AML-193 (cell line): ENCODE results near the gene SSH2.
"Not testable (repeated sequence)": the region's sequence is repeated elsewhere in the genome, so short reads cannot be mapped to it uniquely, and the experiment has no call there.

ENCODE experiments used
- DNase-seq, 2 experiments: peaks; one replicate each; lab custom pipeline; 2025; lab: John Stamatoyannopoulos, UW

The SSH2 gene

GRCh38 chr17:29709866-29710519 is 220.0 kb downstream of the SSH2 start:
- DNase-seq: peak; percentile 61 to 65

- DNase-seq: no peak
These were observed 222.8 kb downstream of the SSH2 start for GRCh38 chr17:29707212-29707571.

- no peak for DNase-seq
These were observed 224.0 kb downstream of the SSH2 start for GRCh38 chr17:29706045-29706431.

- DNase-seq: no peak
These were observed 224.6 kb downstream of the SSH2 start for GRCh38 chr17:29705386-29705785.

DNA sequence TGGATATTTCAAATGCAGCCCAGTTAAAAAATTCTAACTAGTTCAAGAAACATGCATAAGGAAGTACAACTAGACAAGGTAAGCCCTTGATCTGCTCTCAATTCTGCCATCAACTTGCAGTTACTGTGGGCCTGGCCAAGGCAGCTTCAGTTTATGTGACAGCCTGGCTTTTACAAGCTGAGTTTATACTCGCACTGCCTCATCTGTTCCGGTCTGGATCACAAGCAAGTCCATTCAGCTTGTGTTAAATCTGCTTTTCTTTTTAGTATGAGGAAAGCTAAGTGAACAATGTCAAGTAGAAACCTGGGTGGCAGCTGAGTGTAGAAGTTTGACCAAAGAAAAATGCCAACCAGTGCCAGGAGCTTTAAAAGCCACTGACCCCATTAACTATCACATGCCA is 230.7 kb downstream of the SSH2 start:
- DNase-seq: no peak

- DNase-seq: no peak
These were observed 231.2 kb downstream of the SSH2 start for GRCh38 chr17:29698837-29699236.

GRCh38 chr17:29698019-29698777 is 231.8 kb downstream of the SSH2 start:
- DNase-seq: no peak

DNA sequence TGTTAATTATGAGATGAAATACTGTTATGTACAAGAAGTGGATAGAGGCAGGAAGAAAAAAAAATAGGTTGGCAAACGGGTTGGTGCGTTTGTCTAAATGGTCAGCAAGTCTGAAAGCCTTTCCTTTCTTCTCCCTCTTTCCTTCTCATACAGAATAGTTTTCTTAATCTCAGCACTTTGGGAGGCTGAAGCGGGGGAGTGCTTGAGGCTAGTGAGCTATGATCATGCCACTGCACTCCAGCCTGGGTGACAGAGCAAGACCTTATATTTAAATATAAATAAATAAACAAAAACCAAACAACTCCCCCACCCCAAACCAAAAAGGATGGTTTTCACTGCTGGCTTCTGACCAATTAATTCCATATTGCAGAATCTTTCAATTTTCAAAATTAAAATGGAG is 232.7 kb downstream of the SSH2 start:
- DNase-seq: no peak

- DNase-seq: no peak
These were observed 235.0 kb downstream of the SSH2 start for GRCh38 chr17:29694918-29695563.

DNA sequence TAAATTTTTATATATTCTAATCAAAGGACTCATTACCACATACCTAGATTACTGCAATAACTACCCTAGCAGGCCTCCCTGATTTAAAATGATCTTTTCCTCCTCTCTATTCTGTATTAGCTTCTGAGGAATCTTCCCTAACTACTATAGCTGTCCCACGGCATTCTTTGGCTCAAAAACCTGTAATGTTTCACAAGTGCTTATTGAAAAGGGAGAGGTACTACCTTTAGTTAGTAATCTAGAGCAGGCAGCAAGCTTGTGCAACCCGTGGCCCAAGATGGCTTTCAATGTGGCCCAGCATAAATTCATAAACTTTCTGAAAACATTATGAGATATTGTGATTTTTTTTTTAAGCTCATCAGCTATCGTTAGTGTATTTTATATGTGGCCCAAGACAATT is 236.3 kb downstream of the SSH2 start:
- no peak for DNase-seq

- DNase-seq: no peak
These were observed 242.4 kb downstream of the SSH2 start for GRCh38 chr17:29687596-29687995.

DNA sequence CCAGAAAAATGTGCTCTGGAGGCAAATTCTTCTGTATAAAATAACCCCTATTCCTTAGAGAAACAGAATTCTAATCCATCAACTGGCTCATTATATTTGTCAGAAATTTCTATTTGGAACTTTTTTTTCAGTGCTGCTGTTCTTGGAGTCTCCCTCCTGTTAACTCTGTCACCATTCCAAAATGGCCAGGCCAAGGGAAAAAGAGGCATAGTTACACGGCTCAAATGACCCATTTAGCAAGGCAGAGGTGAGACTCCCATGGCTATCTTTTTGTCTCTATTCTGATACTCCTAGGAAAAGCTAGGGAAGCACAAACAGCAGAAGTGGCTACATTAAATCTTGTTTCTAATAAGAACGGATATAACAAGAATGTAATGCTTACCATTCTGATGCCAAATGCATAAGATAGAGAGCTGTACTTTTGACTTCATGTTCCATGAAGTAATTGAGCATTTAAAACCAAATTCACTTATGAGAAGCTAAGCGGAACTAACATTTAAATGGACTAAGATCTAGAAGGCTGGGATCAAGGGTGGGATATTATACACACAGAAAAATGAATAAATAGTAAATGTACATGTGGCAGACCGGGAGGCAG is 242.9 kb downstream of the SSH2 start:
- no peak for DNase-seq

GRCh38 chr17:29683481-29683880 is 246.5 kb downstream of the SSH2 start:
- DNase-seq: no peak

- no peak for DNase-seq
These were observed 247.0 kb downstream of the SSH2 start for GRCh38 chr17:29682987-29683386.

DNA sequence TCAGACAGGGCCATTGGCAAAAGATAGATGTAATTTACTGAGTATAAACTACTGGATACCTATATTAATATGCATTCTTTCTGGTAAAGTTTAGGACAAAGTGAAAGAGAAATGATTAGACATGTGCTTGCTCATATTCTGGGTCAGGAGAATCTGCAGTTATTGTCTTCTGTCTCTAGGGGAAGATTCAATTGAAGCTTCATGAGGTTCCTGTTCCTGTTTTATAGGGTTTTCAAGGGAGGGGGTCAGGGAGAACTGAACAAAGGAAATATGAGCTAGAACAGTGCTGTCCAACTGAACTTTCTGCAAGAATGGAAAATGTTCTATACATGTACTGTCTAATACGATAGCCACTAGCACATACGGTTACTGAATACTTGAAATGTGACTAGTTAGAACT is 248.0 kb downstream of the SSH2 start:
- DNase-seq: peak; percentile 93 to 98

- no peak for DNase-seq
These were observed 252.2 kb downstream of the SSH2 start for GRCh38 chr17:29677824-29678223.

- DNase-seq: no peak
These were observed 252.7 kb downstream of the SSH2 start for GRCh38 chr17:29677221-29677791.

DNA sequence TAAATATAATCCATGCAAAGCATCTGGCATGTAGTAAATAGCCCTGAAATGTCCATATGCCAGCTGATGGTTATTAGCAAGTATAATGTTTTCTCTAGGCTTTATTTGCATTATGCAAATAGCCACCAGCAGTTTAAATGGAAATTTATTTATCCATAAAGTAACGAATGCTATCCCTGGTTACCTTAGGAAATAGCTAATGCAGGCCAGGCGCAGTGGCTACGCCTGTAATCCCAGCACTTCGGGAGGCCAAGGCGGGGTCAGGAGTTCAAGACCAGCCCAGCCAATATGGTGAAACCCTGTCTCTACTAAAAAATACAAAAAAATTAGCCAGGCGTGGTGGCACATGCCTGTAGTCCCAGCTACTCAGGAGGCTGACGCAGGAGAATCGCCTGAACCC is 254.1 kb downstream of the SSH2 start:
- not testable (repeated sequence) for DNase-seq

GRCh38 chr17:29674281-29674680 is 255.7 kb downstream of the SSH2 start:
- peak in 1 of 2 experiments; percentile 9 for DNase-seq

DNA sequence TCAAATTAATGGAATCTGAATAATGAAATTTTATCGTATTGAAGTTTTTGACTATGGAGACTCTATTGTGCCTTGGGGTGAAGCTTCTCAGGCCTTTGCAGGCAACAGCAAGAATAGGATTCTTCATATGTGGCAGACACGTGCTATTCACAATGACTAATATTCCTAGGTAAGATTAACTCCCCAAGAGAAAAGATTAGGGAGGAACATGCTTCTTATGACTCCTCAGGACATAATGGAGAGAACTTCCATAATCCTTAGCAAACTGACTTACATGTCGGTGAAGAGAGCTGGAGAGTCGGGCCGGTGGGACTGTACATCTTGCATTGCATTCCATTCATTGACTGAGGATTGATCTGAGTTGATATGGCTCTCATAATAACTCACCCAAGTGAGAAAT is 258.4 kb downstream of the SSH2 start:
- DNase-seq: no peak

GRCh38 chr17:29669266-29669665 is 260.8 kb downstream of the SSH2 start:
- DNase-seq: no peak

DNA sequence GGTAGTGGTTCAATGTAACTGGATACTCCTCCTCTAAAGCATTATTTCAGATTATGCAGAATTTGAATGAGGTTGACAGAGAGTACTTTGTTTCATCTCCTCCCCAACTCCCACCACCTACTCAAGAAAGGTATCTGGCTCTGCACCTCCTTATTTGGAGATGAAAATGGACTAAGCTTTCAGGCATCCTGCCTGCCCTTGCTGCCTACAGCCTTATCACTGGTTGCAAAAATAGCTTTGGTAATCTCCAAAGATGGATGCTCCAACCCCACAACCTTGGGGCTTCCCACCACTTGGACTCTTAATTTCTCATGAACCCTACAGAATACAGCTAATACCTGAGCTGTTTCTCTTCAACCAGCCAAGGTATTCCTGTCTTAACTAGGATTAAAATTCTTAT is 262.1 kb downstream of the SSH2 start:
- DNase-seq: no peak

- no peak for DNase-seq
These were observed 264.6 kb downstream of the SSH2 start for GRCh38 chr17:29665481-29665810.
